WTC11 (cell line): ENCODE measurements around the gene MSI2. TPM values are rescaled to one million over a fixed set of nuclear protein-coding genes. Genes with fewer than 3 reads are reported as not detected.
A peak's percentile ranks its signal among the peaks of the same experiment; 100 is the strongest.

Experiments
- ATAC-seq: fragments of 200-7000 bp; cut with Tn5 transposase; 2 replicates; pipeline ENCODE4 v1.10.0; 2021; ENCODE audit warnings: mild to moderate bottlenecking, moderate library complexity
- CTCF ChIA-PET: fragments of 300-600 bp; sonication (Branson Sonifier 250); formaldehyde crosslinking; loops from one replicate; lab custom pipeline; 2021; ENCODE audit warnings: antibody characterized with exemption; lab: Charles Lee
- POLR2A ChIA-PET: fragments of 350-600 bp; sonication (Branson Sonifier 250); formaldehyde crosslinking; loops from one replicate; lab custom pipeline; 2021; ENCODE audit warnings: antibody characterized with exemption; lab: Charles Lee
- DNase-seq: peaks from one replicate; pipeline ENCODE4 v3.0.0; 2021; ENCODE audit warnings: low spot score
- H3K27ac Mint-ChIP-seq: 2 replicates; pipeline ENCODE4 v1.8.0; 2021; ENCODE audit warnings: mixed read lengths
- H3K27me3 Mint-ChIP-seq: 2 replicates; pipeline ENCODE4 v1.8.0; 2021; ENCODE audit warnings: low read depth, mild to moderate bottlenecking, moderate library complexity, mixed read lengths
- H3K36me3 Mint-ChIP-seq: 2 replicates; pipeline ENCODE4 v1.8.0; 2021; ENCODE audit warnings: mixed read lengths
- H3K4me1 Mint-ChIP-seq: 2 replicates; pipeline ENCODE4 v1.8.0; 2022; ENCODE audit warnings: mixed read lengths
- H3K4me3 Mint-ChIP-seq: 2 replicates; pipeline ENCODE4 v1.8.0; 2021; ENCODE audit warnings: mild to moderate bottlenecking, moderate library complexity, mixed read lengths
- H3K9me3 Mint-ChIP-seq: 2 replicates; pipeline ENCODE4 v1.8.0; 2021; ENCODE audit warnings: mixed read lengths
- ATF2 ChIP-seq: sonication (generic); formaldehyde crosslinking; IDR thresholded peaks from 2 replicates; pipeline ENCODE4 v1.8.1; 2022; ENCODE audit warnings: low read depth, missing genetic modification reagents, borderline replicate concordance
- CBFB ChIP-seq: sonication (generic); formaldehyde crosslinking; IDR thresholded peaks from 2 replicates; pipeline ENCODE4 v1.8.1; 2022; ENCODE audit warnings: mild to moderate bottlenecking, low read depth, missing genetic modification reagents
- CREB1 ChIP-seq: sonication (generic); formaldehyde crosslinking; IDR thresholded peaks from 2 replicates; pipeline ENCODE4 v1.8.0; 2023; ENCODE audit warnings: mild to moderate bottlenecking, missing genetic modification reagents
- ELF4 ChIP-seq: sonication (generic); formaldehyde crosslinking; IDR thresholded peaks from 2 replicates; pipeline ENCODE4 v1.8.1; 2022; ENCODE audit warnings: low read depth, mild to moderate bottlenecking, moderate library complexity, missing genetic modification reagents
- FOXJ3 ChIP-seq: sonication (generic); formaldehyde crosslinking; IDR thresholded peaks from 2 replicates; pipeline ENCODE4 v1.9.0; 2021; ENCODE audit warnings: missing genetic modification reagents, mild to moderate bottlenecking, borderline replicate concordance
- FOXK1 ChIP-seq: sonication (generic); formaldehyde crosslinking; IDR thresholded peaks from 2 replicates; pipeline ENCODE4 v1.8.0; 2022; ENCODE audit warnings: mild to moderate bottlenecking, moderate library complexity, missing genetic modification reagents
- GTF2I ChIP-seq: fragments of 250-450 bp; sonication (Bioruptor Pico); conservative IDR thresholded peaks from 2 replicates; pipeline ENCODE4 v1.4.0; 2021; ENCODE audit warnings: mild to moderate bottlenecking
- JAZF1 ChIP-seq: fragments of 250-450 bp; sonication (Bioruptor Pico); IDR thresholded peaks from 2 replicates; pipeline ENCODE4 v1.9.0; 2021; ENCODE audit warnings: moderate library complexity, mild to moderate bottlenecking, inconsistent platforms
- JUN ChIP-seq: sonication (generic); formaldehyde crosslinking; IDR thresholded peaks from 2 replicates; pipeline ENCODE4 v1.8.0; 2023; ENCODE audit warnings: mild to moderate bottlenecking, missing genetic modification reagents
- KAT7 ChIP-seq: sonication (generic); formaldehyde crosslinking; IDR thresholded peaks from 2 replicates; pipeline ENCODE4 v1.8.1; 2023; ENCODE audit warnings: missing genetic modification reagents, mild to moderate bottlenecking, borderline replicate concordance
- MAX ChIP-seq: sonication (generic); formaldehyde crosslinking; IDR thresholded peaks from 2 replicates; pipeline ENCODE4 v1.8.0; 2022; ENCODE audit warnings: mild to moderate bottlenecking, missing genetic modification reagents
- NFE2L1 ChIP-seq: sonication (generic); formaldehyde crosslinking; IDR thresholded peaks from 2 replicates; pipeline ENCODE4 v1.8.1; 2023; ENCODE audit warnings: missing genetic modification reagents
- NR1H2 ChIP-seq: sonication (generic); formaldehyde crosslinking; IDR thresholded peaks from 2 replicates; pipeline ENCODE4 v1.9.0; 2021; ENCODE audit warnings: mild to moderate bottlenecking, moderate library complexity, missing genetic modification reagents
- NR2C2 ChIP-seq: sonication (generic); formaldehyde crosslinking; IDR thresholded peaks from 2 replicates; pipeline ENCODE4 v1.8.0; 2022; ENCODE audit warnings: mild to moderate bottlenecking, missing genetic modification reagents
- NR3C1 ChIP-seq: sonication (generic); formaldehyde crosslinking; conservative IDR thresholded peaks from 2 replicates; pipeline ENCODE4 v1.8.1; 2023; ENCODE audit warnings: low read depth, mild to moderate bottlenecking, missing genetic modification reagents
- OVOL2 ChIP-seq: fragments of 250-450 bp; sonication (Bioruptor Pico); IDR thresholded peaks from 2 replicates; pipeline ENCODE4 v1.9.0; 2021; ENCODE audit warnings: mild to moderate bottlenecking, borderline replicate concordance
- PRRX2 ChIP-seq: fragments of 250-450 bp; sonication (Bioruptor Pico); IDR thresholded peaks from 2 replicates; pipeline ENCODE4 v1.8.0; 2021; ENCODE audit warnings: mild to moderate bottlenecking
- RELA ChIP-seq: sonication (generic); formaldehyde crosslinking; IDR thresholded peaks from 2 replicates; pipeline ENCODE4 v1.8.1; 2022; ENCODE audit warnings: missing genetic modification reagents, mild to moderate bottlenecking, borderline replicate concordance
- SMAD3 ChIP-seq: sonication (generic); formaldehyde crosslinking; IDR thresholded peaks from 2 replicates; pipeline ENCODE4 v1.8.0; 2022; ENCODE audit warnings: missing genetic modification reagents, mild to moderate bottlenecking, borderline replicate concordance
- SMAD4 ChIP-seq: sonication (generic); formaldehyde crosslinking; IDR thresholded peaks from 2 replicates; pipeline ENCODE4 v1.8.0; 2022; ENCODE audit warnings: mild to moderate bottlenecking, missing genetic modification reagents
- SOX15 ChIP-seq: fragments of 250-450 bp; sonication (Bioruptor Pico); IDR thresholded peaks from 2 replicates; pipeline ENCODE4 v1.9.0; 2021; ENCODE audit warnings: mild to moderate bottlenecking
- SP1 ChIP-seq: sonication (generic); formaldehyde crosslinking; conservative IDR thresholded peaks from 2 replicates; pipeline ENCODE4 v1.8.1; 2022; ENCODE audit warnings: missing genetic modification reagents
- USF1 ChIP-seq: sonication (generic); formaldehyde crosslinking; IDR thresholded peaks from 2 replicates; pipeline ENCODE4 v1.8.0; 2022; ENCODE audit warnings: mild to moderate bottlenecking, missing genetic modification reagents
- ZNF138 ChIP-seq: sonication (generic); formaldehyde crosslinking; conservative IDR thresholded peaks from 2 replicates; pipeline ENCODE4 v1.8.1; 2022; ENCODE audit warnings: mild to moderate bottlenecking, moderate library complexity, missing genetic modification reagents
- ZNF219 ChIP-seq: sonication (generic); formaldehyde crosslinking; IDR thresholded peaks from 2 replicates; pipeline ENCODE4 v1.8.0; 2023; ENCODE audit warnings: missing genetic modification reagents, mild to moderate bottlenecking, borderline replicate concordance
- ZNF416 ChIP-seq: fragments of 250-450 bp; sonication (Bioruptor Pico); IDR thresholded peaks from 2 replicates; pipeline ENCODE4 v1.9.0; 2021; ENCODE audit warnings: mild to moderate bottlenecking, inconsistent platforms
- ZNF671 ChIP-seq: fragments of 250-450 bp; sonication (Bioruptor Pico); IDR thresholded peaks from 2 replicates; pipeline ENCODE4 v1.8.0; 2021; ENCODE audit warnings: mild to moderate bottlenecking
- total RNA-seq: library from RNA; stranded (reverse); gene quantifications from 3 replicates; pipeline ENCODE4 v1.2.3, GENCODE V29; 2021
- TF ChIP-seq, protein P1 (sequence below): sonication (generic); formaldehyde crosslinking; conservative IDR thresholded peaks from 2 replicates; pipeline ENCODE4 v1.8.1; 2023; ENCODE audit warnings: mild to moderate bottlenecking, low read depth, missing genetic modification reagents, moderate library complexity
- TF ChIP-seq, protein P2 (sequence below): fragments of 250-450 bp; sonication (Bioruptor Pico); conservative IDR thresholded peaks from 2 replicates; pipeline ENCODE4 v1.9.0; 2021; ENCODE audit warnings: mild to moderate bottlenecking

MSI2 gene
- total RNA-seq, 1 experiment from 2014 or later, result 82.1 TPM

GRCh38 chr17:57295526-57296023, 39.3 kb downstream of the MSI2 start:
- ATAC-seq (no peak), DNase-seq (no peak)
- peak overlapping the region; percentile 61 for H3K27ac Mint-ChIP-seq
- TF ChIP-seq CREB1 (CRISPR knock-in tag), result no peak
- TF ChIP-seq MAX (CRISPR knock-in tag), result no peak
- no peak for TF ChIP-seq SP1 (CRISPR knock-in tag)
- TF ChIP-seq JAZF1, result no peak
- no peak for TF ChIP-seq ELF4
- TF ChIP-seq SMAD4, result no peak
- TF ChIP-seq KAT7 (CRISPR knock-in tag), result no peak
- TF ChIP-seq, protein P1, sequence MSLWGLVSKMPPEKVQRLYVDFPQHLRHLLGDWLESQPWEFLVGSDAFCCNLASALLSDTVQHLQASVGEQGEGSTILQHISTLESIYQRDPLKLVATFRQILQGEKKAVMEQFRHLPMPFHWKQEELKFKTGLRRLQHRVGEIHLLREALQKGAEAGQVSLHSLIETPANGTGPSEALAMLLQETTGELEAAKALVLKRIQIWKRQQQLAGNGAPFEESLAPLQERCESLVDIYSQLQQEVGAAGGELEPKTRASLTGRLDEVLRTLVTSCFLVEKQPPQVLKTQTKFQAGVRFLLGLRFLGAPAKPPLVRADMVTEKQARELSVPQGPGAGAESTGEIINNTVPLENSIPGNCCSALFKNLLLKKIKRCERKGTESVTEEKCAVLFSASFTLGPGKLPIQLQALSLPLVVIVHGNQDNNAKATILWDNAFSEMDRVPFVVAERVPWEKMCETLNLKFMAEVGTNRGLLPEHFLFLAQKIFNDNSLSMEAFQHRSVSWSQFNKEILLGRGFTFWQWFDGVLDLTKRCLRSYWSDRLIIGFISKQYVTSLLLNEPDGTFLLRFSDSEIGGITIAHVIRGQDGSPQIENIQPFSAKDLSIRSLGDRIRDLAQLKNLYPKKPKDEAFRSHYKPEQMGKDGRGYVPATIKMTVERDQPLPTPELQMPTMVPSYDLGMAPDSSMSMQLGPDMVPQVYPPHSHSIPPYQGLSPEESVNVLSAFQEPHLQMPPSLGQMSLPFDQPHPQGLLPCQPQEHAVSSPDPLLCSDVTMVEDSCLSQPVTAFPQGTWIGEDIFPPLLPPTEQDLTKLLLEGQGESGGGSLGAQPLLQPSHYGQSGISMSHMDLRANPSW (CRISPR knock-in tag), result no peak
- no peak for TF ChIP-seq CBFB (CRISPR knock-in tag)
- no peak for TF ChIP-seq FOXK1 (CRISPR knock-in tag)
- H3K9me3 Mint-ChIP-seq, result peaks cover 22% of the 10 kb centered on the region
- H3K27me3 Mint-ChIP-seq, result no peaks in the 10 kb centered on the region
- POLR2A ChIA-PET, result interaction anchor here (0.6 kb wide), 1 partner anchor 437 kb away, joined by 6 read pairs; no protein-coding TSS in a partner anchor
- H3K36me3 Mint-ChIP-seq, result peaks cover 38% of the 10 kb centered on the region
- peaks cover 38% of the 10 kb centered on the region for H3K4me1 Mint-ChIP-seq
- CTCF ChIA-PET, result no interaction called here
- no peak overlapping the region for H3K4me3 Mint-ChIP-seq

DNA sequence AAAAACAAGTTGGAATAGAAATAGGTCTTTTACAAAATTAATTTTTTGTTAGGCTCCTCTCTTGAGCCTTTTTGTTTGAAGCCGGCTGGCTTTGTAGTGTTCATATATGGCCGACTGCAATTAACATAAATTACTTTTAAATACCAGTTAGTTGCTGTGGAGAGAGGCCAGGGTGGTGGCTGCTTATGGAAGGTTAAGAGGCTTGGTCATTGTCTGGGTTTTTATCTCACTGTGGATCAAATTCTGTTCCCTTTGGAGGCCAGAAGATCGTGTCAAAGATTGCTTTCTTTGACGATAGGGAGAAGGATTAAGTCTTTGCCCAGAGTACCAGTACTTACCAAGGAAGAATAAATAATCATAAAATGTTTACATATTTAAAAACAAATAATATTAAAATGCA, 39.9 kb downstream of the MSI2 start:
- TF ChIP-seq ZNF138 (CRISPR knock-in tag), result no peak
- TF ChIP-seq NR1H2, result no peak
- no peak for TF ChIP-seq FOXJ3 (CRISPR knock-in tag)
- no peak for TF ChIP-seq ZNF671 (CRISPR knock-in tag)
- no peak for TF ChIP-seq PRRX2
- TF ChIP-seq CBFB (CRISPR knock-in tag), result no peak
- TF ChIP-seq USF1 (CRISPR knock-in tag), result no peak
- no peak for TF ChIP-seq GTF2I (CRISPR knock-in tag)
- no peak for TF ChIP-seq ZNF416 (CRISPR knock-in tag)
- TF ChIP-seq ZNF219 (CRISPR knock-in tag), result no peak
- no peak for TF ChIP-seq FOXK1 (CRISPR knock-in tag)
- TF ChIP-seq ATF2 (CRISPR knock-in tag), result no peak
- ATAC-seq, result no peak
- peaks cover 22% of the 10 kb centered on the region for H3K9me3 Mint-ChIP-seq
- H3K27ac Mint-ChIP-seq, result no peak overlapping the region
- peaks cover 38% of the 10 kb centered on the region for H3K4me1 Mint-ChIP-seq
- H3K4me3 Mint-ChIP-seq, result no peak overlapping the region
- H3K36me3 Mint-ChIP-seq, result peaks cover 44% of the 10 kb centered on the region
- no peaks in the 10 kb centered on the region for H3K27me3 Mint-ChIP-seq
- POLR2A ChIA-PET, result no interaction called here
- CTCF ChIA-PET, result no interaction called here
- DNase-seq, result no peak

DNA sequence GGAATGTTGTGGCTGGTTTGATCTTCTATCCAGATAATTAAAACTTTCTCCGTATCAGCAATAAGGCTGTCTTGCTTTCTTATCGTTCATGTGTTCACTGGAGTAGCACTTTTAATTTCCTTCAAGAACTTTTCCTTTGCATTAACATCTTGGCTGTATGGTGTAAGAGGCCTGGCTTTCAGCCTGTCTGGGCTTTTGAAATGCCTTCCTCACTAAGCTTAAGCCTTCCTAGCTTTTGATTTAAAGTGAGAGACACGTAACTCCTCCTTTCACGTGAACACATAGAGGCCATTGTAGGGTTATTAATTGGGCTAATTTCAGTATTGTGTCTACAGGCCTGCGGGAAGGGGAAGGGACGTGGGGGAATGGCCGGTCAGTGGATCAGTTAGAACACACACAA, 42.9 kb downstream of the MSI2 start:
- H3K36me3 Mint-ChIP-seq, result peaks cover 49% of the 10 kb centered on the region
- ATAC-seq (no peak), DNase-seq (no peak)
- H3K9me3 Mint-ChIP-seq, result peaks cover 22% of the 10 kb centered on the region
- no peak overlapping the region for H3K27ac Mint-ChIP-seq
- no peaks in the 10 kb centered on the region for H3K27me3 Mint-ChIP-seq
- CTCF ChIA-PET, result interaction anchor here (1.2 kb wide), 1 partner anchor 56 kb away, joined by 3 read pairs; no protein-coding TSS in a partner anchor
- peaks cover 26% of the 10 kb centered on the region for H3K4me1 Mint-ChIP-seq
- no peak overlapping the region for H3K4me3 Mint-ChIP-seq
- POLR2A ChIA-PET, result no interaction called here
- TF ChIP-seq NR3C1 (CRISPR knock-in tag) (no peak), RELA (CRISPR knock-in tag) (no peak), OVOL2 (CRISPR knock-in tag) (no peak), JUN (CRISPR knock-in tag) (no peak), FOXK1 (CRISPR knock-in tag) (no peak), SOX15 (CRISPR knock-in tag) (no peak), ZNF219 (CRISPR knock-in tag) (no peak), NFE2L1 (no peak), SMAD3 (CRISPR knock-in tag) (no peak), NR2C2 (CRISPR knock-in tag) (no peak)
- TF ChIP-seq, protein P2, sequence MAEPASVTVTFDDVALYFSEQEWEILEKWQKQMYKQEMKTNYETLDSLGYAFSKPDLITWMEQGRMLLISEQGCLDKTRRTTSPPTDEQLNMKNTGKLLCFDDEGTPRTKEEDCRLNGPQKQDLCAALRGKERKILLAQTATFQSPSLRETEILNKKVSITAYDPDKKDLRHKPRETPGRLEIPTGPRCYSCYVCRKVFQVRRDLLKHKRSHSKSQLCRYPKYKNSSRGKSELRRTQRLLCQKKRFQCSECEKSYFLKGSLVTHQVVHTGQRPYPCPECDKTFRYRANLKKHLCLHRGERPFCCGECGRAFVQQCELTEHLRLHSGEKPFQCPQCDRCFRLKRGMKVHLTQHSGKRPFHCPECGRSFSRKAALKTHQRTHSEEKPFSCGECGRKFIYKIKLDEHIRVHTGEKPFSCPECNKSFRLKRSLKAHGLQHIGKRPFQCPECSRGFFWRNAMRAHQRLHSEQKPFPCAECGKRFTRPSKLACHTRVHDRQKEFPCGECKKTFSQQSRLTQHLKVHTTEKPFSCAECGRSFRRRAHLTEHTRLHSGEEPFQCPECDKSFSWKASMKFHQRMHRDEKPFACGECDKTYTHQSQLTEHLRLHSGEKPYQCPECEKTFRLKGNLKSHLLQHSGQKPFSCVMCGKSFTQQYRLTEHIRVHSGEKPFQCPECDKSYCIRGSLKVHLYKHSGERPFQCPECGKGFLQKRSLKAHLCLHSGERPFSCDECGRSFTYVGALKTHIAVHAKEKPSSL (CRISPR knock-in tag), result no peak
